Spleen (tissue), 7 donors: Measurements from ENCODE around the gene ATXN1.

Experiments used
- CTCF ChIP-seq, 11 experiments: fragments of 200-600 bp in 7 of 11; fragments of 450-650 bp in 4 of 11; sonication (generic) in 4 of 11; IDR thresholded peaks in 8 of 11; conservative IDR thresholded peaks in 3 of 11; 1 replicate in 7 of 11; 2 replicates in 4 of 11; pipeline versions ENCODE4 v1.4.0 to v1.8.0; 2016 to 2021; ENCODE audit warnings: antibody characterized with exemption in 11 of 11, inconsistent platforms in 4 of 11, mild to moderate bottlenecking in 1 of 11
- POLR2A ChIP-seq, 3 donors: fragments of 450-650 bp; IDR thresholded peaks; one replicate each; pipeline ENCODE4 v1.5.1; 2017; ENCODE audit warnings: antibody characterized with exemption in 3 of 3, mild to moderate bottlenecking in 1 of 3
- donor health status: DM: no; HTN: no; CAD: no; lungs with moderate emphysema.
- donor health status: DM: no; HTN: no; CAD: no.
- donor health status: DM: no; HTN: no; CAD: no.

- TF ChIP-seq CTCF (IDR thresholded peaks at IDR 0.05 in 8 of 11, conservative IDR thresholded peaks at IDR 0.05 in 3 of 11) = no peak
- no peak for TF ChIP-seq POLR2A (IDR thresholded peaks at IDR 0.05)
These were observed 502.6 kb downstream of the ATXN1 start for GRCh38 chr6:16258709-16259075.
